Breast epithelium (tissue), 4 donors: ENCODE data around the gene TRIM38. TPM values are rescaled to one million over a fixed set of nuclear protein-coding genes. Genes with fewer than 3 reads are reported as not detected.

ENCODE experiments used
- DNase-seq, 2 donors: peaks; one replicate each; pipeline ENCODE4 v3.0.0-alpha.2; 2019; ENCODE audit warnings: low spot score in 2 of 2
- H3K27ac ChIP-seq, 2 donors: fragments of 200-600 bp; sonication (generic) in 1 of 2; one replicate each; pipeline ENCODE4 v1.5.1; 2016 to 2019; ENCODE audit warnings: mild to moderate bottlenecking in 1 of 2
- H3K27me3 ChIP-seq, 2 donors: fragments of 200-600 bp; sonication (generic) in 1 of 2; one replicate each; pipeline versions ENCODE4 v1.5.1 to v1.6.0; 2017 to 2019; ENCODE audit warnings: control low read depth in 1 of 2, mild to moderate bottlenecking in 1 of 2
- H3K36me3 ChIP-seq: fragments of 200-600 bp; one replicate; pipeline ENCODE4 v1.5.1; 2019
- H3K4me1 ChIP-seq, 2 donors: fragments of 200-600 bp; sonication (generic); one replicate each; pipeline ENCODE4 v1.5.1; 2016 to 2019; ENCODE audit warnings: control low read depth in 1 of 2
- H3K4me3 ChIP-seq, 3 donors: fragments of 200-600 bp; sonication (generic); 1 replicate in 2 of 3; 2 replicates in 1 of 3; pipeline ENCODE4 v1.5.1; 2016 to 2019; ENCODE audit warnings: mild to moderate bottlenecking in 3 of 3, moderate library complexity in 2 of 3
- H3K9me3 ChIP-seq, 2 donors: fragments of 200-600 bp; sonication (generic) in 1 of 2; one replicate each; pipeline ENCODE4 v1.5.1; 2016 to 2019; ENCODE audit warnings: control low read depth in 1 of 2
- POLR2A ChIP-seq: fragments of 450-650 bp; IDR thresholded peaks from one replicate; pipeline ENCODE4 v1.6.1; 2016; ENCODE audit warnings: antibody characterized with exemption, mild to moderate bottlenecking, moderate library complexity
- POLR2AphosphoS5 ChIP-seq, 3 donors: sonication (generic); formaldehyde crosslinking; IDR thresholded peaks; one replicate each; pipeline ENCODE4 v1.6.1; 2017; ENCODE audit warnings: antibody characterized with exemption in 3 of 3
- intact Hi-C: fragments of 100-400 bp; cut with DNase I; formaldehyde crosslinking; loops from one replicate; pipeline ENCODE4 v1.15.1; 2023; ENCODE audit warnings: low total_unique reads
- total RNA-seq, 3 donors: library from RNA; depleted of rRNA; stranded (reverse); fragments of >200 nt; gene quantifications; one replicate each; pipeline ENCODE4 v1.1.0, GENCODE V29; 2016
- TF ChIP-seq, protein P1 (sequence below), 3 donors: fragments of 450-650 bp; IDR thresholded peaks; one replicate each; pipeline ENCODE4 v1.5.1; 2016 to 2017; ENCODE audit warnings: antibody characterized with exemption in 3 of 3, mild to moderate bottlenecking in 3 of 3, moderate library complexity in 3 of 3

Gene TRIM38
- total RNA-seq, 3 donors from 2014 or later: 11.8 to 16.2 (median 12.1) TPM

DNA sequence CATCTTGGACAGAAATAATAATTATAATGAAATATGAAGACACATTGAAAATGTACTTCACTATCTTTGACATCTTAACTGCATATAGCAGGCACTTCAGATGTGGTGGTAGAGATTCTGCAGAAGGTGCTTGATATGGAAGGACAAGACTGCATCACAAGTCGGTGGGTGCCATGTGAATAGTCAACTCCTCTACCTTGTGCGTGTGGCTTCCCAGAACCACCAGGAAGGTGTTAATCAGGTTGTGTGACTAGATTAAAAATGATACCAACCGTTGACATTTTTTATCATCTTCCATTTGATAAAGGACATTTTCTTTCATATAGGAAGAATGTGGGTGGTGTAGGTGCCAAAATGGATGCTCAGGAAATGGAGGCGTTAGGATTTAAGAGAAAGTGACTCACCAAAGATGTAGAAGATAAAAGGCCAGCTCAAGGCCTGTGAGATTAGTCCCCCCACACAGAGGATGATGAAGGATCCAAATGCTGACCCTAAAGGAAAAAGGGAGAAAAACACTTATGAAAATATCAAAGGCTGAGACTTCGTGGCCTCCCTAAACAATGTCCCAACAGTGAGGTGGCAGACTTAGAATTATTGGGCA lies 44.4 kb upstream of the TRIM38 start:
- intact Hi-C loops: no loop called here
- no peaks in the 10 kb centered on the region for H3K9me3 ChIP-seq
- no peak for DNase-seq
- TF ChIP-seq, protein P1, sequence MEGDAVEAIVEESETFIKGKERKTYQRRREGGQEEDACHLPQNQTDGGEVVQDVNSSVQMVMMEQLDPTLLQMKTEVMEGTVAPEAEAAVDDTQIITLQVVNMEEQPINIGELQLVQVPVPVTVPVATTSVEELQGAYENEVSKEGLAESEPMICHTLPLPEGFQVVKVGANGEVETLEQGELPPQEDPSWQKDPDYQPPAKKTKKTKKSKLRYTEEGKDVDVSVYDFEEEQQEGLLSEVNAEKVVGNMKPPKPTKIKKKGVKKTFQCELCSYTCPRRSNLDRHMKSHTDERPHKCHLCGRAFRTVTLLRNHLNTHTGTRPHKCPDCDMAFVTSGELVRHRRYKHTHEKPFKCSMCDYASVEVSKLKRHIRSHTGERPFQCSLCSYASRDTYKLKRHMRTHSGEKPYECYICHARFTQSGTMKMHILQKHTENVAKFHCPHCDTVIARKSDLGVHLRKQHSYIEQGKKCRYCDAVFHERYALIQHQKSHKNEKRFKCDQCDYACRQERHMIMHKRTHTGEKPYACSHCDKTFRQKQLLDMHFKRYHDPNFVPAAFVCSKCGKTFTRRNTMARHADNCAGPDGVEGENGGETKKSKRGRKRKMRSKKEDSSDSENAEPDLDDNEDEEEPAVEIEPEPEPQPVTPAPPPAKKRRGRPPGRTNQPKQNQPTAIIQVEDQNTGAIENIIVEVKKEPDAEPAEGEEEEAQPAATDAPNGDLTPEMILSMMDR (IDR thresholded peaks at IDR 0.05): no peak
- TF ChIP-seq POLR2AphosphoS5 (IDR thresholded peaks at IDR 0.05) (no peak), POLR2A (no peak)
- no peak overlapping the region for H3K4me3 ChIP-seq
- H3K36me3 ChIP-seq: no peaks in the 10 kb centered on the region
- no peaks in the 10 kb centered on the region for H3K27me3 ChIP-seq
- H3K27ac ChIP-seq: no peak overlapping the region
- no peaks in the 10 kb centered on the region for H3K4me1 ChIP-seq

DNA sequence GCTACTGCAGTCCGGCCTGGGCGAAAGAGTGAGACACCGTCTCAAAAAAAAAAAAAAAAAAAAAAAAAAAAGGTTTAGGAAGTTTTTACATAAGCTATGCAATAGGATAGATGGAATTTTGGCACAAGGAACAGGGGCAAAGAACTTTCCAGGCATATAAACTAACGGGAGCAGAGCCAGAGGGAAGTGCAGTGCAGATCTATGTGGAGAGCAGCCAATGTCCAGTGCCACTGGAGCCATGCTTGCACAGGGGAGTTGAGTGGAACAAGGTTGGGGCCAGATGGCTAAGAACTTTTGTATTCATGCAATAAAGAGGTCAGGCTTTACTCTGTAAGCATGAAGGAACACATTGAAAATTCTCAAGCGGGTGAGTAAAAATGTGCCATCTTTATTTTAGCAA lies 42.9 kb upstream of the TRIM38 start:
- no peaks in the 10 kb centered on the region for H3K9me3 ChIP-seq
- no peak for DNase-seq
- H3K27me3 ChIP-seq: no peaks in the 10 kb centered on the region
- no peaks in the 10 kb centered on the region for H3K4me1 ChIP-seq
- no peak overlapping the region for H3K4me3 ChIP-seq
- intact Hi-C loops: no loop called here
- no peaks in the 10 kb centered on the region for H3K36me3 ChIP-seq
- H3K27ac ChIP-seq: no peak overlapping the region
- TF ChIP-seq POLR2A (no peak), POLR2AphosphoS5 (IDR thresholded peaks at IDR 0.05) (no peak)
- TF ChIP-seq, protein P1 (IDR thresholded peaks at IDR 0.05): no peak

GRCh38 chr6:25921525-25922203 lies 40.9 kb upstream of the TRIM38 start:
- H3K36me3 ChIP-seq: no peaks in the 10 kb centered on the region
- no peaks in the 10 kb centered on the region for H3K9me3 ChIP-seq
- H3K27ac ChIP-seq: no peak overlapping the region
- no peak for DNase-seq
- no peaks in the 10 kb centered on the region for H3K4me1 ChIP-seq
- no peaks in the 10 kb centered on the region for H3K27me3 ChIP-seq
- intact Hi-C loops: no loop called here
- TF ChIP-seq POLR2A (no peak), POLR2AphosphoS5 (IDR thresholded peaks at IDR 0.05) (no peak)
- TF ChIP-seq, protein P1 (IDR thresholded peaks at IDR 0.05): no peak
- no peak overlapping the region for H3K4me3 ChIP-seq

GRCh38 chr6:25922301-25922700 lies 40.3 kb upstream of the TRIM38 start:
- Histone ChIP-seq H3K4me1 (no peaks in the 10 kb centered on the region), H3K27me3 (no peaks in the 10 kb centered on the region), H3K9me3 (no peaks in the 10 kb centered on the region), H3K36me3 (no peaks in the 10 kb centered on the region), H3K27ac (no peak overlapping the region), H3K4me3 (no peak overlapping the region)
- DNase-seq: no peak
- TF ChIP-seq, protein P1 (IDR thresholded peaks at IDR 0.05): no peak
- TF ChIP-seq POLR2A: no peak
- TF ChIP-seq POLR2AphosphoS5 (IDR thresholded peaks at IDR 0.05): no peak
- intact Hi-C loops: no loop called here

DNA sequence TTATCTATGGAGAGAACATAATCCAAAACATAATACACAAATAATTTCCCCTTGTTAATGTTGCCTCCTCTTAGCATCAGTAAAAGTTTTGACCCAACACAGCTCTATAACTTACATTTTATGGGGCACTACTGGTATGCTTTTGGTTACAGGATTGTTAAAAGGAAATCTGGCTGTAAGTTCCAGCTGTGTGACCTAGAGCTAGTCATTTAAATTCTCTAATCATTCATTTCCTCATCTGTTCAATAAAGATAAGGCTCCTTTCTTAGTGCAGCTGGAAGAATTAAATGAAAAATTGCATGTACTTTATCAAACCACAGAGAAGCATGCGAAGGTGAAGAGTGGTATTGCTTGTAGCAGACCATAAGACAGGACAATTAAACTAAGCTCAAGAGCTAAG lies 36.7 kb upstream of the TRIM38 start:
- TF ChIP-seq POLR2A (no peak), POLR2AphosphoS5 (IDR thresholded peaks at IDR 0.05) (no peak)
- TF ChIP-seq, protein P1 (IDR thresholded peaks at IDR 0.05): no peak
- Histone ChIP-seq H3K36me3 (no peaks in the 10 kb centered on the region), H3K27me3 (no peaks in the 10 kb centered on the region), H3K4me3 (no peak overlapping the region), H3K4me1 (no peaks in the 10 kb centered on the region), H3K9me3 (no peaks in the 10 kb centered on the region), H3K27ac (no peak overlapping the region)
- no peak for DNase-seq
- intact Hi-C loops: no loop called here
